Neural progenitor cell (in vitro differentiated cells): ENCODE data around the gene GNG7. TPM values are rescaled to one million over a fixed set of nuclear protein-coding genes. Genes with fewer than 3 reads are reported as not detected.
"Not testable (repeated sequence)": the region's sequence is repeated elsewhere in the genome, so short reads cannot be mapped to it uniquely, and the experiment has no call there.

Experiments
- DNase-seq: peaks from one replicate; pipeline ENCODE4 v3.0.0-alpha.2; 2016; ENCODE audit warnings: low spot score
- H2AFZ ChIP-seq: fragments of 200-600 bp; sonication (generic); replicated peaks from 2 replicates; pipeline ENCODE4 v1.6.1; 2016; ENCODE audit warnings: antibody characterized with exemption
- H3F3A ChIP-seq: fragments of 200-600 bp; sonication (generic); 2 replicates; pipeline ENCODE4 v1.6.1; 2016; ENCODE audit warnings: antibody characterized with exemption, low read depth
- H3K27ac ChIP-seq: fragments of 200-600 bp; sonication (generic); 2 replicates; pipeline ENCODE4 v1.5.1; 2016; ENCODE audit warnings: mild to moderate bottlenecking
- H3K27me3 ChIP-seq: fragments of 200-600 bp; sonication (generic); 2 replicates; pipeline ENCODE4 v1.6.1; 2016; ENCODE audit warnings: mild to moderate bottlenecking, moderate library complexity
- H3K36me3 ChIP-seq: fragments of 200-600 bp; sonication (generic); 2 replicates; pipeline ENCODE4 v1.5.1; 2016
- H3K4me1 ChIP-seq: fragments of 200-600 bp; sonication (generic); 2 replicates; pipeline ENCODE4 v1.6.1; 2016; ENCODE audit warnings: mixed run types
- H3K4me2 ChIP-seq: fragments of 200-600 bp; sonication (generic); 2 replicates; pipeline ENCODE4 v1.6.1; 2016
- H3K4me3 ChIP-seq: fragments of 200-600 bp; sonication (generic); 2 replicates; pipeline ENCODE4 v1.5.1; 2016
- H3K79me2 ChIP-seq: fragments of 200-600 bp; sonication (generic); 2 replicates; pipeline ENCODE4 v1.6.1; 2016; ENCODE audit warnings: low read depth
- H3K9ac ChIP-seq: fragments of 200-600 bp; sonication (generic); 2 replicates; pipeline ENCODE4 v1.6.1; 2016
- H3K9me3 ChIP-seq: fragments of 200-600 bp; sonication (generic); 2 replicates; pipeline ENCODE4 v1.5.1; 2016; ENCODE audit warnings: low read depth
- H4K20me1 ChIP-seq: fragments of 200-600 bp; sonication (generic); 2 replicates; pipeline ENCODE4 v1.6.1; 2016; ENCODE audit warnings: low read depth
- H3K27ac Mint-ChIP-seq: 3 replicates; pipeline ENCODE4 v1.8.0; 2021; ENCODE audit warnings: mixed read lengths
- H3K27me3 Mint-ChIP-seq: 2 replicates; pipeline ENCODE4 v1.8.0; 2022; ENCODE audit warnings: low read depth, mild to moderate bottlenecking, inconsistent platforms, moderate library complexity, mixed read lengths; ENCODE audit not compliant: insufficient read depth
- H3K36me3 Mint-ChIP-seq: 3 replicates; pipeline ENCODE4 v1.8.0; 2021; ENCODE audit warnings: mixed read lengths
- H3K4me1 Mint-ChIP-seq: 3 replicates; pipeline ENCODE4 v1.8.0; 2021; ENCODE audit warnings: mixed read lengths
- H3K4me3 Mint-ChIP-seq: 3 replicates; pipeline ENCODE4 v1.8.0; 2021; ENCODE audit warnings: mild to moderate bottlenecking, moderate library complexity, mixed read lengths
- H3K9me3 Mint-ChIP-seq: 3 replicates; pipeline ENCODE4 v1.8.0; 2020; ENCODE audit warnings: mixed read lengths
- EZH2 ChIP-seq: fragments of 200-600 bp; sonication (generic); IDR thresholded peaks from 2 replicates; pipeline ENCODE4 v1.6.1; 2017; ENCODE audit warnings: antibody characterized with exemption, mild to moderate bottlenecking, moderate library complexity
- EZH2phosphoT487 ChIP-seq: fragments of 200-600 bp; sonication (generic); IDR thresholded peaks from 2 replicates; pipeline ENCODE4 v1.6.1; 2017; ENCODE audit warnings: antibody characterized with exemption
- total RNA-seq: library from RNA; depleted of rRNA; stranded (reverse); fragments of >200 nt; gene quantifications from 2 replicates; pipeline ENCODE4 v1.2.3, GENCODE V29; 2015; ENCODE audit warnings: low replicate concordance
- TF ChIP-seq, protein P1 (sequence below): fragments of 200-600 bp; sonication (generic); IDR thresholded peaks from 2 replicates; pipeline ENCODE4 v1.5.1; 2017; ENCODE audit warnings: antibody characterized with exemption, mild to moderate bottlenecking

Gene GNG7
- total RNA-seq, 1 donor from 2014 or later: 7.0 TPM

DNA sequence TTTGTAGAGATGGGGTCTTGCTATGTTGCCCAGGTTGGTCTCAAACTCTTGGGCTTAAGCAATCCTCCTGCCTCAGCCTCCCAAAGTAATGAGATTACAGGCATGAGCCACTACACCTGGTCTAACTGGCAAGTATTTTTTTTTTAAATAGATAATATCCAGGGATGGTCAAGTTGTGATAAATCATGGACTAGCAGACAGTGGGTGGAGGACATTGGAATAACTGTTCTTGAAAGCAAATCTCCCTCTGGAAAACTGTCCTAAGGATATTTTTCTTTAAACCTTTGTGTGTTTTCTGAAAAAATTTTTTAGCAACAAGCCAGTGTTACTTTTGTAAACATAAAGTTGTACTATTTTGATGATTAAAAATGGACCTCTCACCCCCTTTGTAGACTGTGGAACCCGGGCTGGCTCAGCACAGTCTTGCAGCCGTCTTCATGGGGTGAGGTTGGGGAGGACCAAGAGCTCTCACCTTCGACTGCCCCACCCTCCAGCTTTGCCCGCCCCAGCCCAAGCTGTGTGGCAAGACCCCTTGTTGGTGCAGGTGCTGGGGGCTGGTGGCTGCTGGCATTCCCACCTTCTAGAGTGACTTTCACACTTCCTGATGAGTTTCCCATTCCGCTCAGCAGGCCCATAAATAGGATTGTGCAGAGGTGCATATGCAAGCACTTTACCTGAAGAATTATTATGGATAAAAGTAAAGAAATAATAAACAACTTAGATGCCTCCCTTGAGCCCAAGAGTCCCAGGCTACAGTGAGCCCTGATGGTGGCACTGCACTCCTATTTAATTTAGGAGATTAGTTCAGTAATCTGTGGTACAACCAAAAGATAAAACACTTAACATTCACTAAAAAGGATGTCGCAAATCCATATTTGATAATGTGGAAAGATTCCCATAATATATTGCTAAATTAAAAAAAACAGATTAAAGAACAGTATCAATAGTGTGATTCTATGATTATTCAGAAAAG, 119.2 kb downstream of the GNG7 start:
- Histone ChIP-seq H3K27me3 (peaks cover 5% of the 10 kb centered on the region), H2AFZ (no peak overlapping the region), H3K27ac (no peak overlapping the region), H3K9ac (no peak overlapping the region), H3K4me2 (no peak overlapping the region), H3K79me2 (no peaks in the 10 kb centered on the region), H3K36me3 (no peaks in the 10 kb centered on the region), H4K20me1 (no peaks in the 10 kb centered on the region), H3K4me3 (no peak overlapping the region), H3K9me3 (no peaks in the 10 kb centered on the region), H3F3A (no peaks in the 10 kb centered on the region), H3K4me1 (peaks cover 11% of the 10 kb centered on the region)
- peaks cover 5% of the 10 kb centered on the region for H3K27me3 Mint-ChIP-seq
- no peak overlapping the region for H3K27ac Mint-ChIP-seq
- peaks cover 23% of the 10 kb centered on the region for H3K9me3 Mint-ChIP-seq
- no peaks in the 10 kb centered on the region for H3K36me3 Mint-ChIP-seq
- H3K4me3 Mint-ChIP-seq: no peak overlapping the region
- TF ChIP-seq, protein P1, sequence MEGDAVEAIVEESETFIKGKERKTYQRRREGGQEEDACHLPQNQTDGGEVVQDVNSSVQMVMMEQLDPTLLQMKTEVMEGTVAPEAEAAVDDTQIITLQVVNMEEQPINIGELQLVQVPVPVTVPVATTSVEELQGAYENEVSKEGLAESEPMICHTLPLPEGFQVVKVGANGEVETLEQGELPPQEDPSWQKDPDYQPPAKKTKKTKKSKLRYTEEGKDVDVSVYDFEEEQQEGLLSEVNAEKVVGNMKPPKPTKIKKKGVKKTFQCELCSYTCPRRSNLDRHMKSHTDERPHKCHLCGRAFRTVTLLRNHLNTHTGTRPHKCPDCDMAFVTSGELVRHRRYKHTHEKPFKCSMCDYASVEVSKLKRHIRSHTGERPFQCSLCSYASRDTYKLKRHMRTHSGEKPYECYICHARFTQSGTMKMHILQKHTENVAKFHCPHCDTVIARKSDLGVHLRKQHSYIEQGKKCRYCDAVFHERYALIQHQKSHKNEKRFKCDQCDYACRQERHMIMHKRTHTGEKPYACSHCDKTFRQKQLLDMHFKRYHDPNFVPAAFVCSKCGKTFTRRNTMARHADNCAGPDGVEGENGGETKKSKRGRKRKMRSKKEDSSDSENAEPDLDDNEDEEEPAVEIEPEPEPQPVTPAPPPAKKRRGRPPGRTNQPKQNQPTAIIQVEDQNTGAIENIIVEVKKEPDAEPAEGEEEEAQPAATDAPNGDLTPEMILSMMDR: no peak
- TF ChIP-seq EZH2: no peak
- no peak for TF ChIP-seq EZH2phosphoT487
- no peak for DNase-seq
- H3K4me1 Mint-ChIP-seq: peaks cover 16% of the 10 kb centered on the region

DNA sequence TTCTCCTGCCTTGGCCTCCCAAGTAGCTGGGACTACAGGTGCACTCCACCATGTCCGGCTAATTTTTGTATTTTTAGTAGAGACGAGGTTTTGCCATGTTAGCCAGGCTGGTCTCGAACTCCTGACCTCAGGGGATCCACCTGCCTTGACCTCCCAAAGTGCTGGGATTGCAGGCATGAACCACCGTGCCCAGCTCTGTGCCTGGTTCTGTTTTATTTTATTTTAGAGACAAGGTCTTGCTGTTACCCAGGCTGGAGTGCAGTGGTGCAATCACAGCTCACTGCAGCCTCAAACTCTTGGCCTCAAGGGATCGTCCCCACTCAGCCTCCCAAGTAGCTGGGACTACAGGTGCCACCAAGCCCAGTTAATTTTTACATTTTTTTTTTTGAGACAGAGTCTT, 122.1 kb downstream of the GNG7 start:
- not testable (repeated sequence) for H3F3A ChIP-seq, H3K9ac ChIP-seq, H3K36me3 ChIP-seq, H3K4me3 Mint-ChIP-seq, H3K79me2 ChIP-seq, H3K4me2 ChIP-seq, H3K4me3 ChIP-seq, H3K27ac ChIP-seq, H3K4me1 Mint-ChIP-seq, H3K36me3 Mint-ChIP-seq, H4K20me1 ChIP-seq, DNase-seq, H3K27ac Mint-ChIP-seq, H3K9me3 ChIP-seq, H3K4me1 ChIP-seq, H2AFZ ChIP-seq, H3K27me3 Mint-ChIP-seq
- peaks cover 11% of the 10 kb centered on the region for H3K27me3 ChIP-seq
- peaks cover 23% of the 10 kb centered on the region for H3K9me3 Mint-ChIP-seq

GRCh38 chr19:2579678-2580280, 122.7 kb downstream of the GNG7 start:
- H3K79me2 ChIP-seq: no peaks in the 10 kb centered on the region
- Mint-ChIP-seq H3K27me3 (peaks cover 7% of the 10 kb centered on the region), H3K4me3 (peak overlapping the region; percentile 44), H3K4me1 (peaks cover 2% of the 10 kb centered on the region), H3K36me3 (no peaks in the 10 kb centered on the region), H3K9me3 (peaks cover 23% of the 10 kb centered on the region), H3K27ac (no peak overlapping the region)
- peaks cover 11% of the 10 kb centered on the region for H3K27me3 ChIP-seq
- no peak overlapping the region for H3K4me3 ChIP-seq
- H3K4me2 ChIP-seq: peak overlapping the region; percentile 84
- no peak overlapping the region for H3K9ac ChIP-seq
- no peak for DNase-seq
- no peak overlapping the region for H2AFZ ChIP-seq
- H3K27ac ChIP-seq: no peak overlapping the region
- no peaks in the 10 kb centered on the region for H3K36me3 ChIP-seq
- TF ChIP-seq EZH2phosphoT487: no peak
- TF ChIP-seq, protein P1: no peak
- no peak for TF ChIP-seq EZH2
- H3K9me3 ChIP-seq: no peaks in the 10 kb centered on the region
- no peaks in the 10 kb centered on the region for H4K20me1 ChIP-seq
- H3F3A ChIP-seq: no peaks in the 10 kb centered on the region
- H3K4me1 ChIP-seq: peaks cover 6% of the 10 kb centered on the region
